CD4-positive, alpha-beta T cell treated with Interleukin-17A for 1 hour (primary cell): ENCODE measurements around the gene IL17D.
A peak's percentile ranks its signal among the peaks of the same experiment; 100 is the strongest.
"Not testable (repeated sequence)": the region's sequence is repeated elsewhere in the genome, so short reads cannot be mapped to it uniquely, and the experiment has no call there.

ENCODE experiments used
- DNase-seq: peaks from one replicate; pipeline ENCODE4 v3.0.0-alpha.2; 2020

IL17D gene

GRCh38 chr13:20702915-20703779 is at the start of gene IL17D:
Gene IL17D (plus strand): TSS chr13:20703699. CDS start chr13:20704002, 303 bp downstream.
- peak; percentile 37 for DNase-seq

- DNase-seq = no peak
These were observed 49.3 kb upstream of the IL17D start for GRCh38 chr13:20654156-20654555.

- DNase-seq = no peak
These were observed 45.0 kb upstream of the IL17D start for GRCh38 chr13:20658451-20659040.

GRCh38 chr13:20664351-20664750 is 39.1 kb upstream of the IL17D start:
- DNase-seq = no peak

DNA sequence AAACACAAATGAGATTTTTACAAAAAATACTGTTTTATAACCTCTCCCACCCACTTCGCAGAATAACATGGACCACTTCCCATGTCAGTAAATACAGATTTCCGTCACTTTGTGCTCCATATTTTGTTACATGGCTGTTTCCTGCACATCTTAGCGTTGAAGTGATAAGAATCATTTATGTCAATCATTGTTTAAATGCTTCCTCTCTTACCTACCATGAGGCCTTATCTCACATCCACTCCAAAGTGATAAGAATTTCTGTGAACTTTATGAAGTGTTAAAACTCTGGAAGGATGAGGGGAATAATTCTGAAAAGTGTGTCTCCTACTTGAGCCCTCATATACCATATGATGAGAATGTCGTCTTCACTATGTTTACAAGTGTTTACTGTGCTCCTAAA is 36.6 kb upstream of the IL17D start:
- DNase-seq = no peak

DNA sequence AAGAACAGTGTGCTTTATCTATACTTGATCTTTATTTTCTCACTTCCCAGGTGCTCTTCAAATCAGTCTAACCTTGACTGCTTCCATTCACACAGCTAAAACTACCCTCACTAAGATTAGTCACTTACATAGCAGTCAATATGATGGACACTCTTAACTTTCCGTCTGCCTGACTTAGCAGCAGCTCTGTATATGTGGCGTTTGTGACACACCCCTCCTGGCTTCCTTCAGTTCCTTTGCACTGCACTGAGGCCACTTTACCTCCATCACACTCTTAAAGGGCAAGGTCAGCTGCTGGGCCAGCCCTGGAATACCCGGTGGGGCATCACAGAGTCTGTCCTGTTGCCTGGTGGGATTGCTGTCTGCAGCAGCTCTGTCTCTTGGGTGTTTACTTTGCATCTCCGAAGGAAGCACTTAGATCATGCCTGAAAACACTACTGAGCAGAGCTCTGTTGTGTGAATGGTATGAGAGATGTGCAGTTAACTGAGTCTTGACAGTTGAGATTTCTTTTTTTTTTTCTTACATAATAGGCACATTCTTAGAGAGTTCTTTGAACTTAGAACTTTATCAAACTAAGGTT is 35.6 kb upstream of the IL17D start:
- DNase-seq = no peak

DNA sequence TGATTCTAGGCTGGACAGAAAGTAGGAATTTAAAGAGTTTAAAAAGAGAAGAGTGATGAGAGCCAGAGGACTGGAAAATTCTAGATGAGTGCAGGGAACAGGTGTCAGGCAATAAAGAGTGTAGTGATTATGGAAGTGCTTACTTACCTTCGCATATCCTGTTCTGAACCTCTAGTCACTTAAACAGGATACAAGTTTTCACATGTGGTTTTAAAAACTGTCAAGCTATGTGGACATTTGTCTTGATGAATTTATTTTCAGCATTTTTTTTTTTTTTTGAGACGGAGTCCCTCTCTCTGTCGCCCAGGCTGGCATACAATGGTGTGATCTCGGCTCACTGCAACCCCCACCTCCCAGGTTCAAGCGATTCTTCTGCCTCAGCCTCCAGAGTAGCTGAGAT is 34.3 kb upstream of the IL17D start:
- DNase-seq = peak; percentile 18

DNA sequence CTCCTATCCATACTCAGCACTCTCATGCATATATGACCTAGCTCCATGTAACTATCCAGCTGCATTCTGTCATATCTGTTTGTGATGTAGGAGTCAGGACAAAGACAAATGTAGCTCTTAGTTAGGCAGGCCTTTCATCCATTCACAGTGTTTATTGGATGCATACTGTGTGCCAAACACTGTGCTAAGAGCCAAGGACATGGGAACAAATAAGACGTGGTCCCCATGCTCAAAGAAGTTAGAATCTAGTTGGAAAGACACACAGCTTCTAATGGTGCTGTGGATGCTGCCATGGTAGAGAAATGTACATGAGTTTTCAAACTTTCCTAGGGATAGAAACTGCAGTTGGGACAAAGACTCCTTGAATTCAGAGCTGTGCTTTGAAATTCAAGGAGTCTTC is 31.7 kb upstream of the IL17D start:
- no peak for DNase-seq

GRCh38 chr13:20672772-20673171 is 30.7 kb upstream of the IL17D start:
- no peak for DNase-seq

- DNase-seq = no peak
These were observed 29.8 kb upstream of the IL17D start for GRCh38 chr13:20673715-20674114.

DNA sequence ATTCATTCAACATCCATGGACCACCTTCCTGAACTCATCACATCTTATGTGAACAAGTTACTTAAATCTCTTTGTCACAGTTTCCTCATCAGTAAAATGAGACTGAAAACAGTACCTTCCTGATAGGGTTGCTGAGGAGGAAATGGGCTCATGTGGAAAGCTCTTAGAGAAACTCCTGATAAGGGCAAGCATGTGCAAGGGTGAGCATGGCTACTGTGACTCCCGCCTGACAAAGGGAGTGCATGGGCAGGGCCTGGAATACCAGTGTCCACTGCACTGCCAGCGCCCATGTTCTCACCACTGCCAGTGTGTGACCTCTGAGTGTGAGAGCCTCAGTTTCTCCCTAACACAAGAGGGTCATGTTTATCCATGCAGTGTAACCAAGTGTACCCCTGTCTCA is 27.3 kb upstream of the IL17D start:
- DNase-seq = no peak

DNA sequence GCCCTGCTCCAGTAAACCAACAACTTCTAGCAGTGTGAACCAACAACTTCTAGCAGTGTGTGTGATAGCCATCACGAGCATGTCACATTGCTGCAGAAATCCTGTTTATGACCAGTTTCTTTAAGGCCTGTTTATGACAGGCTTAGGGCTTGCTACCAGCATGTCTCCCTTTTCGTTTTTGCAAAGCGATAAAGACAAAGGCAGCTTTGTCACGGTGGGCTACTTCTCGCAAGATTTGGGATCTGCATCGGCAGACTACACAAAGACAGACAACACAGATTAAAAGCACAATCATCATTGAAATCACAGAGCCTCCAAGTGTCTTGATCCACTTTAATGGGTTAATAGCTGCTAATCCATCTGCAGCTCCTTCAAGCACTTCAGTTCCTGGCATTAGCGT is 24.9 kb upstream of the IL17D start:
- DNase-seq = not testable (repeated sequence)

- DNase-seq = no peak
These were observed 23.6 kb upstream of the IL17D start for GRCh38 chr13:20679879-20680278.

GRCh38 chr13:20680416-20681080 is 23.0 kb upstream of the IL17D start:
- DNase-seq = no peak

GRCh38 chr13:20681481-20681880 is 22.0 kb upstream of the IL17D start:
- DNase-seq = not testable (repeated sequence)

DNA sequence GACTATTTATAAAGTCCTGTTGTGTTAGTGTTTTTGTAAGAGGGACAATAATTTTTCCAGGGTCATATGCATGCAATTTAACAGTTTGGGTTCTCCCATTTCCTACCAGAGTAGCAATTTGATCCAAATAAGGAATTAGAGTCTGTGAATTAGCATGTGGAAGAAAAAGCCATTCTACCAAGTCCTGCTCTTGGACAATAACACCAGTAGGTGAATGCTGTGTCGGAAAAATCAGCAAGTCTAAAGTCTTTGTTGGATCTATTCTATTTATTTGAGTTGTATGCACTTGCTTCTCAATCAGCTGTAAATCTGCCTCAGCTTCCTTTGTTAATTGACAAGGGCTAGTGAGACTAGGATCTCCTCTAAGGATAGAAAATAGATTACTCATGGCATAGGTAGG is 21.4 kb upstream of the IL17D start:
- DNase-seq = no peak

DNA sequence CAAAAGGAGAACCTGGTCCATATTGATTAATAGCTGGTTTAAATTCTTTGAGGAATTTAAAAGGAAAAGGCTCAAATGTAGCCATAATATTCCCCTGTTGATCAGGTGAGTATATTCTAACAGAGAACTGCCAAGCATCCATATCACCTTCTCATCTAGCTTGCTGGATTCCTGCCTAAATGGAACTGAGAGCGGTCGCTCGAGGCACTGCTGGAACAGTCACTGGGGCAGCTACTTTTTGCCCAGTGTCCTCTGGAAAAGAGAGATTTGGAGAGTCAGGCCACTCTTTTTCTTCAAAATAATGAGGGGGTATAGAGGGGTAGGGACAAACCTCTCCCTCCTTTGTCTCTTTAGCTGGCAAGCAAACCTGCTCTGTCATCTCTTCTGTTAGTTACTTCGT is 19.5 kb upstream of the IL17D start:
- DNase-seq = no peak

DNA sequence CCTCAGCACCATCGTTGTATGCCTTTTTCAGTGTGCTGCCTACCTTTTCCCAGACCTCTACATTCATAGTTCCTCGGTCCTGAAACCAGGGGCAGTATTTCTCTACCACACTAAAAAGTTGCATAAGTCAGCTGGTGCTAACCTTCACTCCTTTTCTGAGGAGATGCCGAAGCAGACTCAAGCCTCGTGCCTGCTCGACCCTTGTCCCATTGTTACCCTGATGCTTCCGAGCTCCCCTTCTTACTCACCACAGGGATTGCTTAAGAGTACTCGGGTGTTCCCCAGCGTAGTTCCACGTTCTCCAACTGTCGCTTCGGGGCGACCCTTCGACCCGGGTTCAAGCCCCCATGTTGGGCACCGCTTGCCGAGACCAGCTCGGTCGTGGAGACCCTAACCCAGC is 19.0 kb upstream of the IL17D start:
- no peak for DNase-seq

- no peak for DNase-seq
These were observed 18.4 kb upstream of the IL17D start for GRCh38 chr13:20685092-20685491.

- no peak for DNase-seq
These were observed 17.3 kb upstream of the IL17D start for GRCh38 chr13:20686167-20686566.

GRCh38 chr13:20686863-20687579 is 16.5 kb upstream of the IL17D start:
- DNase-seq = no peak

- no peak for DNase-seq
These were observed 14.2 kb upstream of the IL17D start for GRCh38 chr13:20689291-20689690.

DNA sequence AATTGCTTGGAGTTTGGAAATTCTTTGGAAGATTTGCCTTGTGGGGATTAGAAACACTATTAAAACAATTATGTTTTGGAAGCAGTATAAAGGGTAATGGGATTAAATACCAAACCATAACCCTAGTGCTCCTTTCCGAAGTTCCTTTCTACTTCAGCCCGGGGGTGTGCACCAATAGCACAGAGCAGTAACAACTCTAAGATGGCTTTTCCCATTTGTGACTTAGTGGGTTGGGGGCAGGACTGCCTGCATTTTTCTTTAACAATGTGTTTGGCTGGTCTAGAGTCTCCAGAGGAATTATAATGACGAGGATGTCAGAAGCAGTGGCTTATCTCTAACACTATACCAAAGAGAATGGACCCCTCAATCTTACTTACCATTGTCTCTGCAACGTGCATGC is 11.9 kb upstream of the IL17D start:
- no peak for DNase-seq
